Measurements from ENCODE around the gene FHAD1. TPM values are rescaled to one million over a fixed set of nuclear protein-coding genes. Genes with fewer than 3 reads are reported as not detected.

FHAD1 gene
- total RNA-seq, 1 donor from 2014 or later: 3.1 TPM

DNA sequence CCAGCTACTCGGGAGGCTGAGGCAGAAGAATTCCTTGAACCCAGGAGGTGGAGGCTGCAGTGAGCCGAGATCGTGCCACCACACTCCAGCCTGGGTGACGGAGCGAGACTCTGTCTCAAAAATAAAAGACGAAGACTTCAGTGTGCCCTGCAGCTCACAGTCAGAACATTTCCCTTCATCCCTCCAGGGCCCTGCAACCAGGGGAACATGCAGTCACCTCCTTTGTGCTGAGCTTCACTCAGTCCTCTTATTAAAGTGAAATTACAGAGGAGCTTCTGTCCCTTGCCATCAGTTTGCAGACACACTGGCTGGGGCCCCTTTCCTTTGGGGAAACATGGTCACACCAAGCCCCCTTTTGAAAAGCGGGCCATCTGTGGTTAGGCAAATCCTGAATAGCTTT is 24.2 kb downstream of the FHAD1 start:
- intact Hi-C loops (cut with DNase I): loop anchor here (5.0 kb wide), 1 partner anchor 144 kb away; no protein-coding TSS in a partner anchor
- DNase-seq (ENCODE audit: low spot score): no peak

DNA sequence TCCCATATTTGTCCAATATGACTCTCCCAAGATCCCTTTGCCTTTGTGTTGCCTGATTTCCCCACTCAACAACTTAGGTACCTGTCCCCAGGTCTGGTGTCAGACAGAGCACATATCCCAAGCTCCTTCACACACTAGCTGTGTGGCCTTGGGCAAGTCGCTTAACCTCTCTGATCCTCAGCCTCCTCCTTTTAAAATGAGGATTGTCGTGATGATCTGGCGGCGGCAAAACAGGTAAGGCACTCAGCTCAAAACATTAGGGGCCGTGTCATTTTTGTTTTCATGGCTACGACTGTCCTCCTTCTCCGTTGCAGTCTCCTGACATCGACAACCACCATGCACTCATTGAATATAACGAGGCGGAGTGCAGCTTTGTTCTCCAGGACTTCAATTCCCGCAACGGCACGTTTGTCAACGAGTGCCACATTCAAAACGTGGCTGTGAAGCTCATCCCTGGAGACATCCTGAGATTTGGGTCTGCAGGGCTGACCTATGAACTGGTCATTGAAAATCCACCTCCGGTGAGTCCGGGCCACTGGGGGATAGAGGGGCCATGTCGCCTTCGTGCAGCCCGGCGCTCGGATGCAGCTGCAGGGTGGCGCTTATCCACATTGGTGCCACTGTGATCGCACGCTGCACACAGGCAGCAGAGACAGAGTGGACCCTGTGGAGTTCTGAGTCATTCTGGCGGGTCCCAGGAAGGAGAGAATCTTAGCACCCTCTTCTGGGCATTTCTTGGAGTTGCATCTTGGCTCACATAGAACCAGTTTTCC is 25.2 kb downstream of the FHAD1 start:
- intact Hi-C loops (cut with DNase I): loop anchor here (5.0 kb wide), 1 partner anchor 145 kb away; no protein-coding TSS in a partner anchor
- DNase-seq (ENCODE audit: low spot score) (peak; percentile 64), ATAC-seq (peak; percentile 86)

More for the DNA sequence above, 24.2 kb downstream of the FHAD1 start:
- no peak for ATAC-seq

DNA sequence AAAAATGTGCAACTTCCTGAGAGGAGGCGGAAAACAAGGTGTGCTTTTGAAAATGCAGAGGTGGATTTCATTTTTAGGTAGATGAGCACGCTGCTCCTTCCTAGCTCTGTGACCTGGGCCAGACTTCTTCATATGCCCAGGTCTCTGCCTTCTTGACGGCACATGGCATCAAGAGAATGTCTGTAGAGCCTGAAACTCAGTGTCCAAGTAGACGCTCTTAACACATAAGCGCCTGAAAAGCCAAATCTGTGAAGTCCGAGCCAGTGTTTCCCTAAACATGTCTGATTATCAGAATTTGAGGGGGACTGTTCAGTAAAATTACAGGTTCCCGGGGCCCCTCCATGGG is 25.7 kb downstream of the FHAD1 start:
- no peak for DNase-seq (ENCODE audit: low spot score)
- intact Hi-C loops (cut with DNase I): loop anchor here (5.0 kb wide), 1 partner anchor 145 kb away; no protein-coding TSS in a partner anchor
- no peak for ATAC-seq

DNA sequence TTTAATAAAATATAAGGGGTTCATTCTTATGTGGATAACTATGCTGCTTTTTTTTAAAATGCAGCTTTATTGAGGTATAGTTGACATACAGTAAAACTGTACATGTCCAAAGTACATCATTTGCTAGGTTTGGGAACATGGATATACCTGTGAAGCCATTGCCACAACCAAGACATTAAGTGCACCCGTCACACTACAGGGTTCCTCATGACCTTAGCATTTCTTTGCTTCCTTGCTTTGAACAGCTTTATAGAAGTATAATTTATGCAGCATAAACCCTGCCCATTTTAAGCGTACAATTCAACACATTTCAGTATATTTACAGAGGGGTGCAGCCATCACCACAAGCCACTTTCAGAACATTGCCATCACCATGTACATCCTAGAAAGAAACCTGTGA is 26.3 kb downstream of the FHAD1 start:
- intact Hi-C loops (cut with DNase I): loop anchor here (5.0 kb wide), 1 partner anchor 146 kb away; no protein-coding TSS in a partner anchor
- no peak for DNase-seq (ENCODE audit: low spot score)
- ATAC-seq: no peak

DNA sequence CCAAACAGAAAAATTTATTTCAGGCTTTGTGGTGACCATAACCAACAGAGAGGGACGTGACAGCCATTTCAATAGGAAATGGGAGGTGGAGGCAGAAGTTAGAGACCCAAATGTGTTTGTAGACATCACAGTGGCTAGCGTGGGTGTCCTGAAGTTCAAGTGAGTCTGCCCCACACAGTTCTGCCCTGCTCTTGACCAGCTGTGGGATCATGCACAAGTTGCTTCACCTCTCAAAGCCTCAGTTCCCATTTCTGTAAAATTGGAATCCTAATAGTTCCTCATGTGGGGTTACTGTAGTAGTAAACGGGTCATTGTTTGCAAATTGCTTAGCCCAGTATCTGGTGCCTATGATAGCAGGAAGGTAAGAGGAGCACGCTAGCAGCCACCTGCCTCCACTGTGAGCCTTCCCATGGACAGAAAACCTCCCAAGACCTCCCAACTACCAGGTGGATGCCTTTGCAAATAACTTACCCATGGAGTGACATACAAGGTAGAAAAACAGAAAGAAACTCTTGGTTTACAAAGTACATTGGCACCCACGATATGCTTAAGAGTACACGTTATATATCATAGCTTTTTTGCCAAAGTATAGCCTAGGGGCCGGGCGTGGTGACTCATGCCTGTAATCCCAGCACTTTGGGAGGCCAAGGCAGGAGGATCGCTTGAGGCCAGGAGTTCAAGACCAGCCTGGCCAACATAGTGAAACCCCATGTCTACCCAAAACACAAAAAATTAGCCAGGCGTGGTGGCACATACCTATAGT is 29.1 kb downstream of the FHAD1 start:
- intact Hi-C loops (cut with DNase I): no loop called here
- ATAC-seq (peak; percentile 56), DNase-seq (ENCODE audit: low spot score) (no peak)

DNA sequence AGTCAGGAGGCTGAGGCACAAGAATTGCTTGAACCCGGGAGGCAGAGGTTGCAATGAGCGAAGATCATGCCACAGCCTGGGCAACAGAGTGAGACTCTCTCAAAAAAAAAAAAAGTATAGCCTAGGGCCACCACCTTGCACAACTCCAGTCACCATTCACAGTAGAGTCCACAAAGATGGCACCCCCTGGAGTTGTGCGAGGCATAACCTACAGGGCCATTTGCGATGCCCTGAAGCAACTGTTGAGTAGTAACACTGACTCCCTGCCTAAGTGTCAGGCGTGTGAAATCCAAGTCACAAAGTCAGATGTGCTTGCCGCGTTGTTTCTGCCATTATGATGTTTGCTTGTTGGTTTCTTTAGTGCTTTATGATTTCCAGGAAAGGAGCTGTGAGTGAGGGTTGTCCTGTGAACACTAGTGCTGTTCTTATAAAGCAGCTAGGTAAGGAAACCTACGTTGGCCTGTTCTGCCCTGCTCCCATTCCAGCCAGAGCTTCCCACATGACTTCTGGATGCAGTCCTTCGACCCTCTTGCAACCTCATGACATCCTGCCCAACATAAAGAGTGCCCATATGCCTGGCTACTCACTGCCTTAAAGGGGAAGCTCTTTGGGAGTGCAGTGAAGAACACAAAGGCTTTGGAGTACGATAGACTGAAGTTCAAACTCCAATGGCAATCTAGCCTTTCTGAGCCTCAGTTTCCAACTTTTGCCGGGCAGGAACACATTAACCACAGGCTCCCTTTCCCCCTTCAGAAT is 29.8 kb downstream of the FHAD1 start:
- no peak for DNase-seq (ENCODE audit: low spot score)
- no peak for ATAC-seq
- intact Hi-C loops (cut with DNase I): no loop called here

DNA sequence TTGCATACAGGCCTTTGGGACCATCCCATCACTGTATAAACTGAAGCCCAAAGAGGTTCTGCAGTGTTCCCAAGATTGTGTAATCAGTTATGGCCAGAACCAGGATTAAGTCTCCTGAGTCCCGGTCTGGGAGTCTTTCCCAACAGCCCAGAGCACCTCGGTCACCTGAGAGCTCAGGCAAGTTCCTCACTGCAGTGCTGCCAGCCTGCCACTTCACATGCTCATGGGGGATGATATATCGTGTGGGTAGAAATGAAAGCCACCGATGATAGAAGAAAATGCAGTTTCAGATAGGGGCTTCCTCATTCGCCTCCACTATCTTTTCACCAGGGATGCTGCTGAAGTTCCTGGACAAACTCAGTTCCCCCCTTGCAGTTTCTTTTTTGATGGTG is 30.4 kb downstream of the FHAD1 start:
- DNase-seq (ENCODE audit: low spot score) (no peak), ATAC-seq (no peak)
- intact Hi-C loops (cut with DNase I): no loop called here

DNA sequence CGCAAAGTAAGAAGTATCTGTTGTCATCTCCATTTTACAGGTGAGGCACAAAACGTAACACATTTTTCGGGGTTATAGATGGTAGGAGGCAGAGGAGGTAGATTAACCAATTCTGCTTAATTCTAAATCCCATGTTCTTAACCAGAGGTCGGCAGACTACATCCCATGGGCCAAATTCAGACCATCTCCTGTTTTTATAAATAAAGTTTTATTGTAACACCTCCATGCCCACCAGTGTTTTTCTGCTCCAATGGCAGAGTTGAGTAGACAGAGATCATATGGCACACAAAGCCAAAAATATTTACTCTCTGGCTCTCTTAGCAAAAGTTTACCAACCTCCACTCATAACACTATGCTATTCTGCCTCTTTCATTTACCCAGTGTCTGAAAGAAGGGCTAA is 30.9 kb downstream of the FHAD1 start:
- intact Hi-C loops (cut with DNase I): no loop called here
- ATAC-seq: no peak
- DNase-seq (ENCODE audit: low spot score): no peak

DNA sequence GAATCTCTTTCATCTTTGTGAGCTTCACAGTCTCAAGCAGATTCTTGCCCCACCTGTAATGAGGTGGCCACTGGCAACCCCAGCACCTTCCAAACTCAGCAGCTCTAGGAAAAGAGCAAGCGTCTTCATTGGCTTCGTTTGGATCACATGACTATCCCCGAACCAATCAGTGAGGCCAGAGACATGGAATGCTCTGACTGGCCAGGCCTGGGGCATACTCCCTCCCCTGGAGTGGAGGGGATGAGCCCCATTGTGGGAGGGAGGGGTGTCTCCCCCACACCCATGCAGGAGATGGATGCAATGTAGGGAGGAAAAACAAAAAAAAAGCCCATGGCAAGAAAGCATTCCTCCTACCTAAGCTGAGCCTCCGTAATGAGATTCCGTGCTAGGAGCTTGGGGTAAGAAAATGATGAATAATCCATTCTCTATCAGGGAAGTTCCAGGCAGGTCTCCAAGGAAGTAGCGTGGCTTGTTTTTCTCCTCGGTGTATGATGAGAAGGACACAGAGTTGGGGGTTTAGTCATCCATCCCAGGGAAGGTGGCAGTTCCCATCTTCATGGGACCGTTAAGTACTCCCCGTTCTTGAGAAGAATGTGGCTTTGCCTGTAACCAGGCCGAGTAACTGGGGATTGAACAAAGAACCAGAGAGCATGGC is 32.7 kb downstream of the FHAD1 start:
- intact Hi-C loops (cut with DNase I): no loop called here
- DNase-seq (ENCODE audit: low spot score) (no peak), ATAC-seq (no peak)

DNA sequence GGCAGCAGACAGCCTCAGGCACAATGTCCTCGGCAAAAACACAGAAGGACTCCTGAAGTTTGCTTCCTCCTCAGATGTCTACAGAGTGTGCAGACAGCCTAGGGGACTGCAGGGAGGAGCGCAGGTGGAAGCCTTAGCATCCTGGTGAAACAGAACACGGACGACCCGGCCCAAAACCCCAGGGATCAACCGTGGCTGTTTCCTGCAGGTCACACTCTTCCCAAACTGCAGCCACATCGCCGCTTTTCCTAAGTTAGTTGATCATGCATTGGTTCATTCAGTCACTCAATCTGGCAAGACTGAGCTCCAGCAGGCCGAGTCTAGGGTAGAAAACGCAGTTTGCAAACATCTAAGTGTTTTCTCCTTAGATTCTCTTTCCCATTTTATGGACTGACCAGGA is 33.4 kb downstream of the FHAD1 start:
- intact Hi-C loops (cut with DNase I): no loop called here
- DNase-seq (ENCODE audit: low spot score) (no peak), ATAC-seq (no peak)

DNA sequence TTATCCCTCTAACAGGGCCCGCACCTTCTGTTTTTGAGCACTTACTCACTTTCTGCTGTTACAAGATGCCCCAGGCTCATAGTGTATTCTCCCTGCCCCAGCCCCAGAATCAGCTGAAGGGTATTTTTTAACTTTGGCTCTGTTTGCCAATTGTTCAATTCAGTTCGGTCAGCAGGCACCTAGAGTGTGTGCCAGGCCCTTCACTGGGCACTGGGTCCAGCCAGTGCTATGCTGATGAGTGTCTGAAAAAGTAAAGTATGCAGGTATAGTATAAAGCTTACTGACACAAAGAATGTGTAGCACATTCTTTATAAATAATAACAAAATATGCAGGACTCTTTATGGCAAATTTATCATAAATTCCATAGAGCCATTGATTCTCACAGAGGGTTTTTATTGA is 35.0 kb downstream of the FHAD1 start:
- ATAC-seq: no peak

DNA sequence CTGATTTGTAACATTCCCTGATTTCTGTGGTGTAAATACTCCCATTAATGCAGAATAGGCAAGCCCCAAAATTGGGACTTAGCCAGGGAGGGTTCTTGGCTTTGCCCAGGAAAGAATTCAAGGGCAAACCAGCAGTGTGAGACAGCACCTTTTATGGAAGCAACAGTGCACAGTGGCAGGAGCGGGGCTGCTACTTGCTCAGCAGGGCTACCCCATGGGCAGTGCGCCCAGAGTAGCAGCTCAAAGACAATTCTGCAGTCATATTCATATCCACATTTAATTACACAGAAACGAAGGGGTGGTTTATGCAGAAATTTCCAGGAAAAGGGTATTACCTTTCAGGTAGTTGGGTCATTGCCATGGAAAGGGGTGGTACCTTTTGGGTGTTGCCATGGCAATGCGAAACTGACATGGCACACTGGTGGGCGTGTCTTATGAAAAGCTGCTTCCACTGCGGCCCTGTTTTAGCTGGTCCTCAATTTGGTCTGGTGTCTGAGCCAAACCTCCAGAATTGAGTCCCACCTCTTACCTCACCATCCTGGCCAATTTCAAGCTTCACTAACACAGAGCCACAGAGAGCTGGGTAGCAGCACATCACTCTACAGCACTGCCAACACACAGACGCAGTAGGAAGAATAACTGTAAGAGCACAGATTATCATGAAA is 35.9 kb downstream of the FHAD1 start:
- ATAC-seq (no peak), DNase-seq (ENCODE audit: low spot score) (no peak)
- intact Hi-C loops (cut with DNase I): no loop called here

More for the DNA sequence above, 35.0 kb downstream of the FHAD1 start:
- intact Hi-C loops (cut with DNase I): no loop called here
- DNase-seq (ENCODE audit: low spot score): no peak

DNA sequence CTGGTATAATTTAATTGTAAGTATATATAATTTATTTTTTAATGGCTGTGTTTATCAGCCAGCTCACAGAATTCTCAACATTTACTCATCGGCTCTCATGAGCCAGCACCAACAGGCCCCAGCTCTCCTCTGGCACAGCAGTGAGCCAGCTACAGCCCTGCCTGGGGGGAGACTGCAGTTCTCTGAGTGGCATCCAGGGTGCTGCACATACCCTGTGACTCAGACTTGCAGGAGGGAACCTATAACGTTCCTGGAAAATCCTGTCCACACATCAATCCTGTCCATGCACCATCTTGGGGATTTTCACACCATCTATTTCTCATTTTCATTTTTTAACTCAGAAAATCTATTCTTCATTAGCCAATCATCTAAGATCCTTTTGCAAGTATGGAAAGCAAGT is 36.5 kb downstream of the FHAD1 start:
- ATAC-seq (no peak), DNase-seq (ENCODE audit: low spot score) (no peak)
- intact Hi-C loops (cut with DNase I): no loop called here

DNA sequence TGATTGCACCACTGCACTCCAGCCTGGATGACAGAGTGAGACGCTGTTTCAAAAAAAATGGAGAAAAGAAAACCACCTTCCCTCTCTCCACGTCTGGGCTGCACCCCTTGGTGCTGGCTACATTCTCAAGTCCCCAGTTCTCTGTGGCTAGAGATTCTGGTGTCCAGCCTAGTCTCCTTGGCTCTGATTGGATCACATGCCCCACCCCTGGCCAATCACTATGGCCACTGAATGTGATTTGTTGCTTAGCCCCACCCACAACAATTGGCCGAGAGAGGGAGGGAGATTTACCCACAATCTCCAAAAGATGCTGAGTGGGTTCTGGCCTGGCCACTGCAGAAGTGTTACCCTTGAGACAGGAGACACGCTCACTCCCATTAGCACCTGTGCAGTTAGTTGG is 39.4 kb downstream of the FHAD1 start:
- DNase-seq (ENCODE audit: low spot score) (no peak), ATAC-seq (no peak)
- intact Hi-C loops (cut with DNase I): no loop called here

DNA sequence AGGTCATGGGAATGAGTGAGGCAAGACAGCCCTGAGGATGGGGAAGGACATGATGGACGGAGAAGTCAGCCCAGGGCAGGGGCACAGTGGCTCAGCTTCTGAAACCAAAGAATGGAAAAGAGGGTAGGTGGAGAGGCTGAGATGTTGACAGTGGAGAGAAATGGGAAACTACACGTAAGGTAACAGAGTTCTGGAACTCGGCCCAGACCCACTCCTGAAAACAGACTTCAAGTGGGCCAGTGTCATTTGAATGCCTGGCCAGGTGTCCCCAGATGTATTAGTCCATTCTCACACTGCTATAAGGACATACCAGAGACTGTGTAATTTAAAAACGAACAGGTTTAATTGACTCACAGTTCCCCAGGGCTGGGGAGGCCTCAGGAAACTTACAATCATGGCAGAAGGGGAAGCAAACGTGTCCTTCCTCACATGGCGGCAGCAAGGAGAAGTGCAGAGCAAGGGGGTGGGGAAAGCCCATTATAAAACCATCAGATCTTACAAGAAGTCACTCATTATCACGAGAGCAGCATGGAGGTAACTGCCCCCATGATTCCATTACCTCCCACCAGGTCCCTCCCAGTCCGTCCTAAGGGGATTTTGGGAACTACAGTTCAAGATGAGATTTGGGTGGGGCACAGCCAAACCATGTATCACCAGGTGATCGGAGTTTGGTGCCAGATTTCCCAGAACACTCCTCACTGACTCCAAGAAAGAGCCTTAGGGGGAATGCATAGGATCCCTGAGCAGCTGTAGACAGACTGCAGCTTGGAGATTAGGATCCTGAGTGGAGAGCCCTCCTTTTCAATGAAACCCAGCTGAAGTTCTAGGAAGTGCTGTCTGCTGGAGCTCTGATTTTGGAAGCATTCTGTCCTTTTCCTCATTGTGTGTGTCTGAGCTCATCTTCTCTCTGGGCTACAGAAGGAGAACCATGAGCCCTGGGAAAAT is 40.3 kb downstream of the FHAD1 start:
- DNase-seq (ENCODE audit: low spot score): no peak
- no peak for ATAC-seq

DNA sequence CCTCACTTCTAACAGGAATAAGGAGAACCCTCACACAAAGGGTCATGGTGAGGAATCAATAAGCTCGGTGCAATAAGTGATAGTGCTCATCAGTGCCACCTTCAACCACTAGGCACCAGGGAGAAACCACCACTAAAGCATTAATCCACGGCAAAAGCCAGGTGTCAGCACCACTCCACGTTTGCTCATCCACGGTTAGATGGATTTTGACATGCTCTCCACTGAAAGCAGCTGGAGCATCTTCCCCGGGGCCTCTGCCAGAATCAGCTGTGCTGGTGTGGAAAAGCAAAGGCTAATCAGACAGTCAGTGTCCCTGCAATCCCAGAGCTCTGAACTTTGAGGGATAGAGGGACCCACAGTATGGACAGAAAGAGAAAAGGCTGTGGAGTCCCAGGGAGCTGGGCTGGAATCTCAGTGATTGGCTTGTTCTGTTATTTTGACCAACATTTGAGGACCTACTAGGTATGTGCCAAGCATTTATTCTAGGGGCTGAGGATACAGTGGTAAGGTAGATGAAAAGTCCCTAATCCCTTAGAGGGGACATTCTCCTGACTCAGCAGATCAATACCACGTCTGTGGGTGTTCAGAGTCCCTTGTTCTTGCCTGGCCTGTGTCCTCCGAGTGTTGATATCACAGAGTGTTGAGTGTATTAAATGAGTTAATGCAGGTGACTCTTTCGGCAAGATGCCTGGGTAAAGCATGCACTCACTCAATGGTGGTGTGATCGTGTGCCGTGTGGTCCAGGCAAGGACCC is 41.3 kb downstream of the FHAD1 start:
- intact Hi-C loops (cut with DNase I): no loop called here
- no peak for ATAC-seq
- no peak for DNase-seq (ENCODE audit: low spot score)

More for the DNA sequence above, 40.3 kb downstream of the FHAD1 start:
- intact Hi-C loops (cut with DNase I): no loop called here

DNA sequence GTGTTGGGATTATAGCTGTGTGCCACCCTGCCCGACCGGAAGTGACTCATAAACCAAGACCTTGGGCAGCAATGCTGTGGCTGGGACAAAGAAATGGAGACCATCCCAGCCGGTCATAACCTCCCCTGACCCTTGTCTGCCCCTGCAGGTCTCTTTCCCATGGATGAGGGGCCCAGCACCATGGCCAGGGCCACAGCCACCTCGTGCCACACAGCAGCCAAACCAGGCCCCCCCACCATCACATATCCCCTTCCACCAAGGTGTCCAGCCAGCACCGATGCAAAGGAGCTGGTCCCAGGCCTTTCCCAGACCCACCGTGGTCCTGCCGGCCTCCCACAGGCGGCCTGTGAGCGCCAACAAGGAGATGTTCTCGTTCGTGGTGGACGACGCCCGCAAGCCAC is 42.2 kb downstream of the FHAD1 start:
- ATAC-seq (no peak), DNase-seq (ENCODE audit: low spot score) (no peak)
- intact Hi-C loops (cut with DNase I): no loop called here
